MCF 10A (cell line): Measurements from ENCODE around the gene SCUBE1. TPM values are rescaled to one million over a fixed set of nuclear protein-coding genes. Genes with fewer than 3 reads are reported as not detected.

Experiments
- BruUV-seq: library from RNA; stranded (reverse); fragments of 400-500 nt; replicated peaks from 2 replicates; lab custom pipeline; 2021; lab: Mats Ljungman, UMichigan
- CTCF ChIA-PET: fragments of 300-600 bp; sonication (Branson Sonifier 250); formaldehyde crosslinking; extraction: SDS; loops from one replicate; lab custom pipeline; 2021; ENCODE audit warnings: antibody characterized with exemption, inconsistent platforms; lab: Yijun Ruan, JAX
- POLR2A ChIA-PET: fragments of 300-600, 350-650 bp; sonication (Branson Sonifier 250); formaldehyde crosslinking; extraction: SDS; loops from one replicate; lab custom pipeline; 2020; ENCODE audit warnings: antibody characterized with exemption, inconsistent platforms; lab: Yijun Ruan, JAX
- DNase-seq: peaks from one replicate; pipeline ENCODE4 v3.0.0-alpha.2; 2018; ENCODE audit not compliant: unreplicated experiment
- H3K27ac Mint-ChIP-seq: one replicate; pipeline ENCODE4 v1.8.0; 2022; ENCODE audit warnings: mild to moderate bottlenecking, low read depth, mixed read lengths; ENCODE audit not compliant: unreplicated experiment
- H3K27me3 Mint-ChIP-seq: one replicate; pipeline ENCODE4 v1.8.0; 2022; ENCODE audit warnings: mixed read lengths; ENCODE audit not compliant: insufficient read depth, unreplicated experiment
- H3K36me3 Mint-ChIP-seq: one replicate; pipeline ENCODE4 v1.8.0; 2022; ENCODE audit warnings: mild to moderate bottlenecking, moderate library complexity, mixed read lengths; ENCODE audit not compliant: insufficient read depth, unreplicated experiment
- H3K4me1 Mint-ChIP-seq: one replicate; pipeline ENCODE4 v1.8.0; 2022; ENCODE audit warnings: mixed read lengths; ENCODE audit not compliant: insufficient read depth, unreplicated experiment
- H3K4me3 Mint-ChIP-seq: one replicate; pipeline ENCODE4 v1.8.0; 2022; ENCODE audit warnings: mild to moderate bottlenecking, moderate library complexity, mixed read lengths; ENCODE audit not compliant: unreplicated experiment
- H3K9me3 Mint-ChIP-seq: one replicate; pipeline ENCODE4 v1.8.0; 2022; ENCODE audit warnings: mixed read lengths; ENCODE audit not compliant: unreplicated experiment
- intact Hi-C: fragments of 100-400 bp; cut with micrococcal nuclease; formaldehyde crosslinking; loops from 2 replicates; pipeline ENCODE4 v1.14.1; 2022
- total RNA-seq: library from RNA; stranded (reverse); gene quantifications from 2 replicates; pipeline ENCODE4 v1.2.3, GENCODE V29; 2022
- TF ChIP-seq, protein P1 (sequence below): fragments of 200-600 bp; IDR thresholded peaks from one replicate; pipeline ENCODE4 v1.8.0; 2022; ENCODE audit warnings: antibody characterized with exemption, mild to moderate bottlenecking; ENCODE audit not compliant: unreplicated experiment

Gene SCUBE1
- total RNA-seq, 1 experiment from 2014 or later = not detected

DNA sequence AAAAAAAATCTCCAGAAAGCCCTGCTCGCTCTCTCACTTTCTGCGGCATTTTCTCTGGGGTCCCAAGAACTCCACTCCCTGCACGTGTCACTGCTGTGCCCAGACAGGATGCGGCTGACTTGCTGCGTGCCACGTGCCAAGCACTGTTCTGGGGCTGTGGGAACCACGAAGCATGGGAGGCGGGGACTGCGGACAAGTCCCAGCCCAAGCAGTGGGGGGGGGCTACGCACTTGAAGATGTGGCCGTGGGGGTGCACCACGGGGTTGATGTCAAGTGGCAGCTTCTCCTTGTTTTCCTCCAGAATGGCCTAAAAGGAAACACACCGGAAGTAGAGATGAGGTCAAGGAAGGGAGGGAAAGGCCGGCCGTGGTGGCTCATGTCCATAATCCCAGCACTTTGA lies 167.1 kb downstream of the SCUBE1 start:
- no peak overlapping the region for H3K4me3 Mint-ChIP-seq
- H3K27ac Mint-ChIP-seq = no peak overlapping the region
- peaks cover 80% of the 10 kb centered on the region for H3K36me3 Mint-ChIP-seq
- no peaks in the 10 kb centered on the region for H3K9me3 Mint-ChIP-seq
- no TSS peak for BruUV-seq
- intact Hi-C loops = no loop called here
- DNase-seq = no peak
- TF ChIP-seq, protein P1, sequence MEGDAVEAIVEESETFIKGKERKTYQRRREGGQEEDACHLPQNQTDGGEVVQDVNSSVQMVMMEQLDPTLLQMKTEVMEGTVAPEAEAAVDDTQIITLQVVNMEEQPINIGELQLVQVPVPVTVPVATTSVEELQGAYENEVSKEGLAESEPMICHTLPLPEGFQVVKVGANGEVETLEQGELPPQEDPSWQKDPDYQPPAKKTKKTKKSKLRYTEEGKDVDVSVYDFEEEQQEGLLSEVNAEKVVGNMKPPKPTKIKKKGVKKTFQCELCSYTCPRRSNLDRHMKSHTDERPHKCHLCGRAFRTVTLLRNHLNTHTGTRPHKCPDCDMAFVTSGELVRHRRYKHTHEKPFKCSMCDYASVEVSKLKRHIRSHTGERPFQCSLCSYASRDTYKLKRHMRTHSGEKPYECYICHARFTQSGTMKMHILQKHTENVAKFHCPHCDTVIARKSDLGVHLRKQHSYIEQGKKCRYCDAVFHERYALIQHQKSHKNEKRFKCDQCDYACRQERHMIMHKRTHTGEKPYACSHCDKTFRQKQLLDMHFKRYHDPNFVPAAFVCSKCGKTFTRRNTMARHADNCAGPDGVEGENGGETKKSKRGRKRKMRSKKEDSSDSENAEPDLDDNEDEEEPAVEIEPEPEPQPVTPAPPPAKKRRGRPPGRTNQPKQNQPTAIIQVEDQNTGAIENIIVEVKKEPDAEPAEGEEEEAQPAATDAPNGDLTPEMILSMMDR = no peak
- no peaks in the 10 kb centered on the region for H3K27me3 Mint-ChIP-seq
- no peaks in the 10 kb centered on the region for H3K4me1 Mint-ChIP-seq
- ChIA-PET CTCF (no interaction called here), POLR2A (interaction anchor here (1.1 kb wide), 1 partner anchor 12 kb away, joined by 3 read pairs; no protein-coding TSS in a partner anchor)

DNA sequence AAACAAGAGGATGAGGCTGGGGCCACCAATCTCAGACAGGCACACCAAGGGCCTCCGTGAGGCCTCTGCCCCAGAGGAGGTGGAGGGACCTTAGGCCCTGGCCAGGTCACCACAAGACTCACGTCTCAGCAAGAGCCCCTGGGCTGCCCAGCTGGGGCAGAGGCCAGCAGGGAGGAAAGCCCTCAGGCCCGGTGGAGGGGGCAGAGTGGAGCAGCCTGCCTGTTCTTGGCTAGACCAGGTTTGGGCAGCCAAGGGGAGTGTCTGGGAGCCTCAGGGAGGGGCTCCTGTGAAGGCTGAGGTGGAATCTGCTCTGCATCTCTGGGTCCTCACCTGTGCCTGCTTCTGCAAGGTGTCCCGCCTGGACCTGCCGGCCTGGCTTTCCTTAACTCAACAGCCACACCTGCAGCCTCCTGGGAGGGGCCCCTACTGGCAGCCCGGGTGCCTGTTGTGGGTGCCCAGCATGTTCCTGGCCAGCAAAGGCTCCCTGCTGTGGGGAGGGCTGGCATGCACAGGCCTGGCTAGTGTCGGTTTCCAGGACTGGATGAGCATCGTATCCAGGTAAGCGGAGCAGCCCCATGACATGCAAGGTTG lies 168.1 kb downstream of the SCUBE1 start:
- no TSS peak for BruUV-seq
- Mint-ChIP-seq H3K27me3 (no peaks in the 10 kb centered on the region), H3K9me3 (no peaks in the 10 kb centered on the region), H3K36me3 (peaks cover 80% of the 10 kb centered on the region), H3K4me3 (no peak overlapping the region), H3K4me1 (no peaks in the 10 kb centered on the region), H3K27ac (no peak overlapping the region)
- POLR2A ChIA-PET = interaction anchor here (1.2 kb wide), 1 partner anchor 12 kb away, joined by 4 read pairs; no protein-coding TSS in a partner anchor
- TF ChIP-seq, protein P1 = no peak
- intact Hi-C loops = no loop called here
- DNase-seq = peak; percentile 38
- CTCF ChIA-PET = no interaction called here

DNA sequence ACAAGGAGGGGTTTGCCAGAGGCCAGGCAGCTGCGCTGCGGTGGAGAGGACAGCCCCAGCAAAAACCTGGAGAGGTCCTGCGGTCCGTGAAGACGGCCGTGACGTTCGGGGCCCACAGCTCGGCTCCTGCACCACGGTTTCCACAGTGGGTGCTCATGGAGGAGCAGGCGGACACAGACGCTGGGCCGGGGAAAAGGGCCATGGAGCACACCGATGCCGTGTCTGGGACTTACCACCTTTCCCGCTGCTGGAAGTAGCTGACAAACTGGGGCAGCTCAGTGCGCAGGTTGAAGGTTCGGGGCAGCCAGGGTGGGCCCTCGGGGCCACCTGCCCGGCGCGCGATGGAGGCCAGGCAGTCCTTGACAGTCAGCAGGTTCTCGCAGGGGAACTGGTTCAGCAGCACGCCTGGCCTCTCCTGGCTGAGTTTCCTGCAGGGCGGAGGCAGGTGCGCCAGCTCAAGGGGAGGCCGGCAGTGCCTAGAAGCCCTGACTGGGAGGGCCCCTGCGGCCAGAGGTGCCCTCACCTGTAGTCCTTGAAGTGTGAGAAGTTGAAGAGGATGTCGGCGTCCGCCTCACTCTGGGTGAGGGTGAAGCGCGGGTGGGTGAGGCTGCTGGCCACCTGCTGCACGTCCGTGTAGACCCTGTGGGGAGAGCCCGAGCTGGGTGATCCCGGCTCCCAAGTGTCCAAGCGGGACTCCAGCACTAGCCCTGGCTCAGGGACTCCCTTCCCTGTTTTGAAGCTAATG lies 169.0 kb downstream of the SCUBE1 start:
- POLR2A ChIA-PET = interaction anchor here (1.2 kb wide), 1 partner anchor 11 kb away, joined by 4 read pairs; no protein-coding TSS in a partner anchor
- intact Hi-C loops = no loop called here
- Mint-ChIP-seq H3K9me3 (no peaks in the 10 kb centered on the region), H3K36me3 (peaks cover 80% of the 10 kb centered on the region), H3K27ac (no peak overlapping the region), H3K4me3 (no peak overlapping the region), H3K27me3 (no peaks in the 10 kb centered on the region), H3K4me1 (no peaks in the 10 kb centered on the region)
- DNase-seq = no peak
- CTCF ChIA-PET = interaction anchor here (0.6 kb wide), 1 partner anchor 48 kb away, joined by 4 read pairs; no protein-coding TSS in a partner anchor
- TF ChIP-seq, protein P1 = no peak
- no TSS peak for BruUV-seq

DNA sequence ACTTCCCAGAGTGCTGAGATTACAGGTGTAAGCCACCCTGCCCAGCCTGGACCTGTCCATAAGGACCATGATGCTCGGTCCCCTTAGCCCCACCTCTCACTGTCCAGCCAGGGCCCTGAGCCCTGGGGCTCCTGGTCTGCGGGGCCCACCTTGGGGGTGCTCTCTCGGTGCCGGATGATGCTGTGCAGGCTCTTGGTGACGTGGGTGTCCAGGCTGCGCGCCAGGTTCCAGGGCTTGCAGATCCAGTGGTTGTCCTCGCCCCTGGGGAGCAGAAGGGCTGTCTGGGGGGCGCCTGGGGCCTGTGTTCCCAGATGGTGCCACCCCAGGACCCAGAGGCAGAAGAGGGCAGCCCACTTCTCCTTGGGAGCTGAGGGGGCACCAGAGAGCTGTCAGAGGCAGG lies 169.6 kb downstream of the SCUBE1 start:
- Mint-ChIP-seq H3K9me3 (no peaks in the 10 kb centered on the region), H3K4me3 (no peak overlapping the region), H3K27ac (no peak overlapping the region), H3K36me3 (peaks cover 76% of the 10 kb centered on the region), H3K27me3 (no peaks in the 10 kb centered on the region), H3K4me1 (no peaks in the 10 kb centered on the region)
- no TSS peak for BruUV-seq
- TF ChIP-seq, protein P1 = no peak
- POLR2A ChIA-PET = interaction anchor here (0.9 kb wide), 1 partner anchor 10 kb away, joined by 5 read pairs; no protein-coding TSS in a partner anchor
- intact Hi-C loops = no loop called here
- DNase-seq = no peak
- CTCF ChIA-PET = interaction anchor here (0.6 kb wide), 1 partner anchor 47 kb away, joined by 4 read pairs; no protein-coding TSS in a partner anchor
